Activated CD4-positive, CD25-positive, alpha-beta regulatory T cell (primary cell): ENCODE data around the gene RGS6.

Experiments used
- DNase-seq, 4 experiments: peaks; one replicate each; lab custom pipeline; 2025; lab: John Stamatoyannopoulos, UW

RGS6 gene

DNA sequence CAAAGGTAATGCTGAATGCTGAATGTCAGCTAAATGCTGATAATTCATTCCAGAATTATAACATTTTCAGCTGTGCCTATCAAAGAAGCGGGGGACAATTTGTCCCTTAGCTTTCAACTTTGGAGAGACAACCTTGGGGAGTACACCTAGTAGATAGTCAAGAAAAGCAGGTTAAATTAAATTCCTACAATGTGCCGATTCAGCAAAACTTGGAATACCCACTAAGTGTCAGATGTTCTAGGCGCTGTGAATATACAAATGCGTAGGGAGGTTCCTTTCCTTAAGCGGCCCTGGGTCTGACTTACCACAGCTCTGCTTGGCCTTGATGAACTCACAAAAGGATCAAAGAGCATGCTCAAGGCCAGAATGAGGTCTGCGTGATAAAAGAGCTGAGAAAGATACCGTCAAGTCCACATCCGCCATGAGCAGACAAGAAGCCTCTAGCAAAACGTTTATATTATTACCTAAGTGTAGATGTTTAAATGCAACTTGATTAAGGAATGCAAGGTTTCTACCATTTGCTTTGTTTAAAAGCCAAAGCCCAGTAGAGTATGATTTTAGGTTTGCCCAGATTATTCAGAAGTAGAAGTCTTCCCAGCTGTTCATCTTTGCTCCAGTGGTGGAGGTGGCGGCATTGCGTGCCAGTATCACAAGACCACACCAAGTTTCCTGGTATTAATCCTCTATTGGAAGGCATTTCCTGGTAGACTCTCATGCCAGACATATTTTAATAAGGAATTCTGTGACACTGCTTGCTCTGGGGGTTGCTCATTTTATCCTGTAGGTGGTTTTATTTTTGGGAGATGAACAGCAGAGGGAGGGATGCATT is 593.1 kb downstream of the RGS6 start:
- no peak for DNase-seq

DNA sequence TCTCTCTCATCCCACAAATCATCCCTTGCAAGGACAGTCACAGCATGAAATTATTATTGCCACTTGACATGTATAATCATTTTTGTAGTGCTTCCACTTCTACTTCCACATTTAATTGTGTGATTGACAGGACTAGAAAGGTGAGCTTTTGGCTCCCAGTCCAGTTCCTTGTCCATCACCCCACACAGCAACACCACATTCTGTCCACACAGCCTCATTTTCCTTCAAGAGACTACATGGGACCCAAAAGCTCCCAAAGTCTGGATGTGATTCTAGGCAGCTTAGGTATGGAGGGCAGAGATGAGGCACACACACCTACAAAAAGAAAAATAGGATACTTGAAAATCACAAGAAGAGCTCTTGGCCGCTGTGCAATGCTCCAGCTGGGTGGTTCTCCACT is 595.4 kb downstream of the RGS6 start:
- no peak for DNase-seq

DNA sequence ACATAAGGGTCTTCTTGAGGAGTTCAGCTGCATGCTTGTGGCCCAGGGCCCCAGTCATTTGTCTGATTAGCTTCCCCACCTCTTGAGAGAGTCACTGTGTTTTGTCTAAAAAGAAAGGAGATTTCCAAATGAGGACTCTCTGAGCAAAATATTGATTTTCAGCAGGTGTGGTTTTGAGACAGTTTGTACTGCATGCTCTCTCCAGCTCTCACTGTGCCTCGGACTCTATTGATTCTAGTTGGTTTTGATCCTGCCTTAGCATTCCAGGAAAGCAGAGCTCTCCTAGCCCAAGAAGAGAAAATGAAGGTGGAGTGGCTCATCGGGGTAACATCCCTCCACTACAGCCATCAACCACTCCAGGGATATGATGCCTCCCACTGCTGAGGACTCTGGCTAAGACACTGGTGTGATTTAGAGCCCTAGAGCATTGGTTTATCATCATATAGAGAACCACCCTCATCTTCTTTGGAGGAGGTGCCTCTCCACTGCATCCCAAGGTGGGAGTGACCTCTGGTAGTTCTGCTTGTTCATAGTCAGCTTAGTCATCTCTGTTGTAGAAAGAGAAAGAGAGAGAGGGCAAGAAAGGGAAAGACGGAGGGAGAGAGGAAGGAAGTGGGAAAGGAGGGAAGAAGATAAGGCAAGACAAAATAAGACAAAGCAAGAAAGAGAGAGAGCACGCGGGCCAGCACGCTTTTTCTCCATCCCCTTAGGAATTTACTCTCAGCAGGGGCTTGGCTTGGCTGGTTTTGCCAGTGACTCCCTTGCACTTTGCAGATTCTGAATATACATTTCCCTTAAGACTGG is 596.0 kb downstream of the RGS6 start:
- no peak for DNase-seq

DNA sequence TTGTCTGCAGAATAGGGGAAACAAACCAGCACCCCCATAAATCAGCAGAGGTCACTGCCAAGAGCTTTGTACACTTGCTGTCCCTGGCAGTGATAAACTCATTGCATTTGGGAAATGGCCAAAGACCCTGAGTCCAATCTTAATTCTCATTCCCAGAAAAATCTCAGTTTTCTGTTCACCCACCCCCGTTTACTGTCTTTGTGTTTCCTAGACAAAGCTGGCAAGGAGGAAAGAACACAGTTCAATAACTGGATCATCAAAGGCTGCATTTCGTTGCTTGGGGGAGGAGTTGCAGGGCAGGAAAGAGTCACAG is 596.6 kb downstream of the RGS6 start:
- no peak for DNase-seq

DNA sequence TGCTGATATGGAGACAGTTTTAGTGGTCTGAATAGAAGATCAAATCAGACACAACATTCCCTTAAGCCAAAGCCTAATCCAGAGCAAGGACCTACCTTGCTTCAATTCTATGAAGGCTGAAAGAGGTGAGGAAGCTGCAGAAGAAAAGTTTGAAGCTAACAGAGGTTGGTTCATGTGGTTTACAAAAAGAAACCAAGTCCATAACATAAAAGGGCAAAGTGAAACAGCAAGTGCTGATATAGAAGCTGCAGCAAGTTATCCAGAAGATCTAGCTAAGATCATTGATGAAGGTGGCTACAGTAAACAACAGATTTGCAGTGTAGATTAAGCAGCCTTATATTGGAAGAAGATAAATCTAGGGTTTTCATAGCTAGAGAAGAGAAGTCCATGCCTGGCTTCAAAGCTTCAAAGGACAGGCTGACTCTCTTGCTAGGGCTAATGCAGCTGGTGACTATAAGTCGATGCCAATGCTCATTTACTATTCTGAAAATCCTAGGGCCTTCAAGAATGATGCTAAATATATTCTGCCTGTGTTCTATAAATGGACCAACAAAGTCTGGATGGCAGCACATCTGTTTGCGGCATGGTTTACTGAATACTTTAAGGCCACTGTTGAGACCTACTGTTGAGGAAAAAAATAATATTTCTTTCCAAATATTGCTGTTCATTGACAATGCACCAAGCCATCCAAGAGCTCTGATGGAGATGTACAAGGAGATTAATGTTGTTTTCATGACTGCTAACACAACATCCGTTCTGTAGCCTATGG is 600.6 kb downstream of the RGS6 start:
- no peak for DNase-seq

DNA sequence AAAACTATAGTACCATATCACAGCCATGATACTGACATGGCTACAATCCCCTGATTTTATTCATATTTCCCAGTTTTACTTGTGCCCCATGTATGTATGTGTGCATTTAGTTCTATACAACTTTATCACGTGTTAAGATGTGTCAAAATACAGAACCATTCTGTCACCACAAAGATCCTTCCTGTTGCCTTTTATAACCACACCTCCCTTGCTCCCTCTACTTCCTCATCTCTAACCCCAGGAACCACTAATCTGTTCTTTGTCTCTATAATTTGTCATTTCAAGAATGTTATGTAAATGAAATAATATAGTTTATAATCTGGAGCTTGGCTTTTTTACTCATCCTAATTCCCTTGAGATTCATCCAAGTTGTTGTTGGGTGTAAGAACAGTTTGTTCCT is 603.3 kb downstream of the RGS6 start:
- no peak for DNase-seq

DNA sequence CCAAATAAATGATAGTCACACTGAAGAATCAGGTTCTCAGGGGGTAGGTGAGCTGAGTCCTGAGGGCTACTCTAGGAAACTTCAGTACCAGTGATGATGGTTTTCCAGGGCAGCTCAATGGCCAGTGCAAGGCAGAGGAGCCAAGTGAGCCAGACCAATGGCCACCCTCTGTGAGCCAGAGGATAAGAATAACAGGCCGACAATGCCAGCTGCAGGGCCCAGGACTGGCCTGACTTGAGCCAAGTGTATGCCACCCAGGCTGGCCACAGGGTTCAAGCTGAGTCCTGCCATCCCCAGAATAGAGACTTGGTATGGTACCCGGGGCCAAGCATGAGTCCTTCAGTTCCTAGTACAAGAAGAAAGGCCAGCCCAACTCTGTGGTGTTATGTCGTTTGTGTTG is 606.2 kb downstream of the RGS6 start:
- no peak for DNase-seq

DNA sequence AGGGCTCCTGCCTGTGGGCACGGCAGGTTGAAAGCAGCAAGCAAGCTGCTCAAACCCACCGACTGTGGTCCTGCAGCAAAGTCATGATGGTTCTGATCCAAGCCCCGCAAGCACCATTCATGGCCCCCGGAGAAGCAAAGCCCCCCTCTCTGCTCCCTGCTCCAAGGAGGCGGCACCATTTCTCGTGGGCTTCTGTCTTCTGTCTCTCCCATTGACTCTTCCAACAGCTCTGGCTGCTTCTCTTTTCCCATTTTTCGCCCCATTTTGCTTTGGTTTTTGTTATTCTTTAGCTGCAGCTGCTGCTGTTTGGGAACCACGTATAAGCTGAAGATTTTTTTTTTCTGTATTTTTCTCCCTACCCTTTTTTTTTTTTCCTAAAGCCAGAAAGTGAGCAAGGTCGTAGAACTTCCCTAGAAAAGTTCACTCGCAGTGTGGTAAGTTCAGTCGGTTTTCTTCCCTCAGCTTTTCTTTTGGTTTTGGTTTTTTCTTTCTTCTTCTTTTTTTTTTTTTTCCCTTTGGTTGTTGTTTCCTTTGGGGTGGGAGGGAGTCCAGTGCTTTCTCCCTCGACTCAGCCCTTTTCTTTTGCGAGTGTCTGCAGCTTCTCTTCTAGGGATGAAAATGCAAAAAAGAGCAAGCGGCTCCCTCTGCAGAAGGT is 607.6 kb downstream of the RGS6 start:
- no peak for DNase-seq

DNA sequence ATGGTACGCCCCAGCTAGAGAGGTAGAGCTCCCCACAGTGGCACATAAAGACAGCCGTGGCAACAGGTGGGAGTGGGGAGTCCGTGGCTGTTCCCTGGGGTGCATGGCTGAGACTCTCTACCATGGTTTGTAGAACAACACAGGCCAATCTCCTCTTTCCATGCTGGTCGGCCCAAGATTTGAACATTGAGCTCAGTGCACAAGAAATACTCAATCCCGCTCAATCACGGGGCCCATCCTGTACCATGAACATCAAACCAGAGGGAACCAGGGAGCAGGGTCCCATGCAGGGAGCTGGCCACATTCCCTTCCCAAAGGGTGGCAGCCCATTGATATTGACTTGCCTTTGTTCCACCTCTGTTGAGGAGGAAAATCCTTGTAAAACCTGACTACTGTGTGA is 608.6 kb downstream of the RGS6 start:
- no peak for DNase-seq

DNA sequence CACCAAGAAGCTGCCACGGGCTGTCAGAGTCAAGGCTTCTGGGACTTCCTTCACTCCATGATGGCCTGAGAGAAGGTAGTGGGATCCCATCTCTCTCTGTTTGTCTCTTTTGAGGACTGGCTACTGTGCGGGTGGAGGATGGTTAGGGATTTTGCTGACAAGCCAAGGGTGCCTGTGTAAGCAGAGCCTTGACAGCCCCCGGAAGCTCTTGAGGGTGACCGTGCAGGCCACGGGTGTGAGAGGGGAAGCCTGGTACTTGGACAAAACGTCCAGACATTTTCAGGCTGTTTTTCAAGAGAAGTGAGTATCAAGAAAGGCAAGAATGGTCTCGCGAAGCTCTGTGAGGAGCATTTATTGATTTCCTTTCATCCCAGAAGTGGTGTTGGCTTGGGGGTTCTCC is 609.3 kb downstream of the RGS6 start:
- no peak for DNase-seq

DNA sequence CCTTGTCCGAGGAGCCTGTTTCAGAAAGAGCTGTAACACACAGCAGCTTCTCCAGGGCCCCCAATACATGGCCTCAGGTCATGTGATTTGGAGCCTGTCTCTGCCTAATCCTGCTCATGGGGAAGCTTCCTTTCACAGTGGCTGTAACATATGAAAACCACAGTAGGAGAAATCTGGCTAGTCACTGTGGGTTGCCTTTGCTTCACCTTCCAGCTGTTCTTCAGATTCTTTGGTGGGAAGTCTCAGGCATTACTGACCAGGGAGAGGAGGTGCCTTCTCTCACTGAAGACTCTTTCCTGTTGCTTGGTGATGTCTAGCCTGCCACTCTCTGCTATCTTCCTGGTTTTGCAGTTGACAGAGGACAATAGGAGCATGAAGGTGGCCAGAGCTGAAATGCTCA is 611.1 kb downstream of the RGS6 start:
- DNase-seq, result no peak

DNA sequence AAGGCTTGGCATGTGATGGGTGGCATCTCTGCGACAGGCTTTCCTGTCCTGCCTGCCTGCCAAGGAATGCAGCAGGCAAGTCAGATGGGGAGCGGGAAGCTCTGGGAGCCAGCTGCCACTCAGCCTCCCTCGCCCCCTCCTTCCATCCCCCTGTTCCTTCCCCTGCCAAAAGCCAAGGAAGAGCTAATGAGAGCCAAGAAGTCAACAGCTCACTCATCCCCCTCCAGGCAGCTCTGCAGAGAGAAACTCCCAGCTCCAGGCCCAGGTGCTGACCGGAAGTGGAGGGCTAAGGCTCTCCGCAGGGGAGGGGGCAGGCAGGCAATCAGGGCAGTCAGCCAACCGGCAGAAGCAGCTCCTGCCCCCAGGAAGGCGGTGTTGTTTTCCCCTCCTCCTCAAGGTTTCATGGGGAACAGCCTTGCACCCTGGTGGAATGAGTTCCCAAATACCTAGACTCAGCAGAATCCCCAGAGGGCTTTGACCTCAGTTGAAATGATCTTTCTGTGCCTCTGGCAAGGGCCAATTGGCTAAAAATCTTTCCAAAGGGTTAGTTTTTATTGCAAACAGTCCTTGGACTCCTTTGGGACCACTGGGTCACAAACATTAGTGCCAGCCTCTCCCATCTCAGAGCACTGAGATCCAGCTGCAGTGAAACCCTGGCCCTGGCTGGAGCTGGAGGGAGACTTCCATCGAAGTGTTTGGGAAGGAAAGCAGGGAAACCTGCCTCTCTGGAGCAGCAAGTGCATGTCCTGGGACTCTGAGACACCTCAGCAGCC is 612.6 kb downstream of the RGS6 start:
- no peak for DNase-seq

DNA sequence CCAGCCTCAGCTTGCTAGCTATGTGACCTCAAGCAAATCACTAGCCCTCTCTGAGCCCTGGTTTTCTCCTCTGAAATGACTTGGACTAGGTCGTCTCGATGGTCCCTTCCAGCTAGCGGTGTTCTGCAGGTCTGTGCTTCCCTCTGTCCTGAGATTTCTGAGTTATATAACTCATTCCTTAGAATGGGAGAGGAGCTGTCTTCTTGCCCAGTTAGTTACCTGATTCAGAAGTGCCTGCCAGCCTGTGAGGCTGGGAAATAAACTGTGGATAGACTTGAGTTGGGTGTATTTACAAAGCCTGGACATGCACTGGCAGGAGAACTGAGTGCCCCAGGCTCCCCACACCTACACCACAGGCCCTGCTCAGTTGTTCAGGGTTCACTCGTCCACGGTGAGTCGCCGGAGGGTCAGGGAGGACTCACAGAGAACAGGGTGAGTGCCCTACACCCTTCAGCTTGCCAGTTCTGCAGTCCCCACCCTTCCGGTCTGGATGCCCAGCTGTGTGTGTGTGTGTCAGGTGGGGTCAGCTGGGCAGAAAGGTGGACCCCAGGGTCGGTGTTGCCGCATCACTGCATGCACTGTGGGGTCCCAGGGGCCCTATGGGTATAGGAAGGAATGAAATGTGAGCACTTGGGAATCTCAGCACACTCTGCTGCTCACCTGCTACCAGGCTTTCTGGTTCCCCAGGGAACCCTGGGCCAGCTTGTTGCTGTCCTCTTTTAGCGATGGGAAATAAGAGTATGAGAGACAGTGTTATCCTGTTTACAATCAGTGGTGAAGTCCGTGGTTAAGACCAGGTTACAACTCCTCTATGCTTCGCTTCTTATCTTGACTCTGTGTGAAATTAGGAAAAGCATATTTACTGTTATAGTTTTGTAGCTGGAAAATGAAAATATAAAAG is 613.4 kb downstream of the RGS6 start:
- no peak for DNase-seq

DNA sequence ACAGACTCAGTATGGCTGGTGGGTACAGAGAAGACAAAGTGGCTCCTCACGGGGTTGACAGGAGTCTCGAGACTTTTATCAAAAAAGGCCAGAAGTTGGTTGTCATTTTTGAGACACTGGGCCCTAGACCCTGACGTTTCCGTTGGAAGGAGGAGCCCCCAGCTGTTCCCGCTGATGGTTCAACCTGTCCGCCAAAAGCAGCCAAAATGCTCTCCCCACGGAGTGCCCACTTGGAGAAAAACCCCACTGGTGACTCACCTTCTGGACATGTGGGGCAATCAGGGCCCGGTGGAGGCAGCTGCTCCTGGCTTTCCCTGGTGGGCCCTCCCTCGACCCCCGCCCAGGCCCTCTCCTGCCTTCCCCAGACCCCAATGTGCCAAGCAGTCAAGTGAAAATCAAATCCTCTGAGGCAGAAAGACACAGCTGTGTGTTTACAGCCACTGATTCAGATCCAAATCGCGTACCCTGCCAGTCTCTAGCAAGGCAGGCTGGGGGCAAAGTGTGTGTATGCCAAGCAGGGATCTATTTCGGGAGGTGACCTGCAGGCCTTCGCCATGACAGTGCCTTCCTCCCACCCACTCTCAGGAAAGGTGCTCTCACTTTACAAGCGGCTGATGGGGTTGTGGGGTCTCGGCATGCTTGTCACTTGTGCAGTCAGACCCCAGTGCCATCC is 614.3 kb downstream of the RGS6 start:
- no peak for DNase-seq

DNA sequence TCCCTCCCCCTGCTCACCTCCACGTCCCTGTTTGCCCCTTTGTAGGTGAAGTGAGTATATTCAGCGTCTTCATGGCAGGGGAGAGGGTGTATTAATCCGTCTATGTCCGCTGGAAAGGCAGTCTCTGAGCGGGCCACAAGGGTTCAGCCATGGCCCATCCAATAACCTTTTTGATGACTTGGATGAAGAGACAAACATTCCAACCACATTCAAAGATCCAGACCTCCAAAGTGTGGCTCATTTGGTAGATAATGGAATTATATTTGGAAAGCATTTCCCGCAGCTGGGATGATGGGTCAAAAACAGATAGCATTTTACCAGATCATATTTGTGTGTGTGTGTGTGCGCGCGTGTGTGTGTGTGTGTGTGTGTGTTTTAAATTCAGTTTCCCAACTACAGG is 615.8 kb downstream of the RGS6 start:
- DNase-seq, result no peak

DNA sequence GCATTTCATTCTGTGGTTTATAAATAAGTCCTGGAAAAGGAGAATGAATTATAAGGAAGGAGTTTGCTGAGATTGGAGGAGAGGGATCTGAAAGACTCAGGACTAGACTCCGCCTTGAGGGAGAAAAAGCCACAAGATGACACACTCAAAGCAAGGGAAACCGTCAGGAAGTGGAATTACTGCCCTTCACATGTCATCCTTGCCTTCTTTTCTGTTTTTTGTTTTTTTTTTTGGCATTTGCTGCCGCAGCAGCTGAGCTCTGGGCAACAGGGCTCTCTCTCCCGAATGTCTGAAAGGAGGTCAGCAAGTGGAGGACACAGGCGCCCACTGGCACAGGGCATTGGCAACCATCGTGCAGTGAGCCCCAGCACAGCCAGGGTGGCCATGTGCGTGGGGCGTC is 616.8 kb downstream of the RGS6 start:
- no peak for DNase-seq

DNA sequence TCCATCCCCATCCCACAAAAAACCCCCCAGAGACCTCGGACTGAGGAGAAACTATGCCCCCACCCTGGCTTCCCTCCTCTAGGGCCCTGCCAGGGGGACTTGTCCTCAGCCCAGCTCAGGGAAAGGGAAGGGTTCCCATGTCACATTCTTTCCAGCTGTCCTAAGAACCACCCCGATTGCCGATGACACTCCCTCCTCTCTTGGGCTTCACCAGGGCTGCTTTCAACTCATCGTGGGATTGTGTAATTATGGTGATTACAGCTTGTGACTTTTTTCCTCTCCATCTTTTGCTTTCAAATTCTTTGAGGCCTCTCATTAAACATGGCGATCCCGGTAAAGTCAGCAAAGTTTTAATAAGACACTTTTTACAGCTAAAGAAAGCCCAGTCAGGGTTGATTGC is 617.6 kb downstream of the RGS6 start:
- no peak for DNase-seq

DNA sequence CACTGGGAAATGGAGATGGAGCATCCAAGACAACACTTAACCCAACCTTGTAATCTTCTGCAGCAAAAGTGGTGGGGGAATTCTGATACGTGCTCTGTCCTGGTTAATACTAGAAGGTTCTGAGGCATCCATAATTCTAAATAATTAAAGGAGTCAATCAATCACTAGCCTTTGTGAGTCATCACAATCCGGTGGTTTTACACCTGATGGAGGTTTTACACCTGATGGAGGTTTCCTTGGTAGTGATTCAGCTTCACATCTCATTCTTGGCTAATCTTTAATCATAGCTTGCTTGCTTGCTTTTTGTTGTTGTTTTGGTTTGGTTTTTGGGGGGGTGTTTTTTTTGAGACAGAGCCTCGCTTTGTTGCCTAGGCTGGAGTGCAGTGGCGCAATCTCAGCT is 618.3 kb downstream of the RGS6 start:
- DNase-seq, result no peak

DNA sequence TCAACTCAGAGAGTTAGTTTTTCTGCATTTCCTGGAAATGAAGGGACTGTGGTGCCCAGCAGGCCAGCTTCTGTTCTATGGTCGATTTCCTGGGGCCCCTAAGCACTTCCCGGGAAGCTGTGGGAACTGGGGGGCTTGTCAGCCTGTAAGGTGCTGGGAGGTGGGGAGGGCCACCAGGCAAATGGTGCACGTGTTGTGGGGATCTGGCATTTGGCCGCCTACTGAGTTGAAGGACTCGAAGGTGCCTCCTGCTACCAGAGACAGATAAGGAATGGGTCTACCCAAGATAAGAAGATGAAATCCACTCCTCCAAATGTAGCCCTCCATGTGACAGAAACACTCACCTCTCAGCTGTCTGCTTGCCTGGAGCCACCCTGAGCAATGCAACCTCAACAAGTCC is 620.0 kb downstream of the RGS6 start:
- no peak for DNase-seq

DNA sequence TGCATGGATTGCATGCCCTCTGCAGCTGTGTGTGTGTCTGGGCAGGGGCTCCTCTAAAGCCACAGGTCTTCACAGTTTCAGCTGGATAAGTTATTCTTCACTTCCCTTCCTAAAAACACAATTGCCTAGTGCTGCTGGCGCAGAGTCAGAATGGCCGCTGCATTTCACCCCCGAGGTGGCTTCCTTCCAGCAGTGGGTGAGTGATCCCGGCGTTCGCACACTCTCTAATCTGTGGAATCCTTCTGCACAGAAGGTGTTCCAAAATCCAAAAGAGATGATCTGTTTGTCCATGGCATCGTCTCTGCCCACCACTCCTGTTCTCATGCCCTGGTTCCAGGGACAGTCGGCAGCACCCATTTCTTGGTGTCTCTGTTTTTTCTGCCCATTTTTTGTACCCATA is 620.9 kb downstream of the RGS6 start:
- DNase-seq, result no peak
